Urinary bladder (tissue), 4 donors: ENCODE results near the gene DCP1B. TPM values are rescaled to one million over a fixed set of nuclear protein-coding genes. Genes with fewer than 3 reads are reported as not detected.
A peak's percentile ranks its signal among the peaks of the same experiment; 100 is the strongest.

Source experiments
- DNase-seq: peaks from one replicate; pipeline ENCODE4 v3.0.0-alpha.2; 2015; ENCODE audit errors: extremely low spot score
- H3K27ac ChIP-seq: one replicate; pipeline ENCODE4 v1.5.1; 2013; ENCODE audit warnings: low read depth, mild to moderate bottlenecking, moderate library complexity
- H3K36me3 ChIP-seq: one replicate; pipeline ENCODE4 v1.6.1; 2013; ENCODE audit warnings: mild to moderate bottlenecking, moderate library complexity; ENCODE audit not compliant: insufficient read depth
- H3K4me1 ChIP-seq: one replicate; pipeline ENCODE4 v1.6.1; 2013; ENCODE audit warnings: mild to moderate bottlenecking, moderate library complexity; ENCODE audit not compliant: insufficient read depth
- H3K4me3 ChIP-seq: one replicate; pipeline ENCODE4 v1.5.1; 2013; ENCODE audit warnings: low read depth, low read length
- WGBS: extraction: QIAGEN DNeasy Blood & Tissue Kit; methylation state at CpG from one replicate; pipeline ENCODE4 v1.1.7; 2013; 5-methylcytosine and 5-hydroxymethylcytosine counted together
- polyA plus RNA-seq: library from polyadenylated mRNA; stranded (reverse); fragments of 200-250 nt; gene quantifications from one replicate; pipeline ENCODE4 v1.2.3, GENCODE V29; 2013
- total RNA-seq: library from RNA; depleted of rRNA; stranded (reverse); fragments of >200 nt; gene quantifications from one replicate; pipeline ENCODE4 v1.2.3, GENCODE V29; 2014
- donor health status: healthy with polysubstance abuse.
- donor health status: healthy.

The DCP1B gene
- 16.7 TPM for total RNA-seq
- polyA plus RNA-seq: 24.4 TPM

DNA sequence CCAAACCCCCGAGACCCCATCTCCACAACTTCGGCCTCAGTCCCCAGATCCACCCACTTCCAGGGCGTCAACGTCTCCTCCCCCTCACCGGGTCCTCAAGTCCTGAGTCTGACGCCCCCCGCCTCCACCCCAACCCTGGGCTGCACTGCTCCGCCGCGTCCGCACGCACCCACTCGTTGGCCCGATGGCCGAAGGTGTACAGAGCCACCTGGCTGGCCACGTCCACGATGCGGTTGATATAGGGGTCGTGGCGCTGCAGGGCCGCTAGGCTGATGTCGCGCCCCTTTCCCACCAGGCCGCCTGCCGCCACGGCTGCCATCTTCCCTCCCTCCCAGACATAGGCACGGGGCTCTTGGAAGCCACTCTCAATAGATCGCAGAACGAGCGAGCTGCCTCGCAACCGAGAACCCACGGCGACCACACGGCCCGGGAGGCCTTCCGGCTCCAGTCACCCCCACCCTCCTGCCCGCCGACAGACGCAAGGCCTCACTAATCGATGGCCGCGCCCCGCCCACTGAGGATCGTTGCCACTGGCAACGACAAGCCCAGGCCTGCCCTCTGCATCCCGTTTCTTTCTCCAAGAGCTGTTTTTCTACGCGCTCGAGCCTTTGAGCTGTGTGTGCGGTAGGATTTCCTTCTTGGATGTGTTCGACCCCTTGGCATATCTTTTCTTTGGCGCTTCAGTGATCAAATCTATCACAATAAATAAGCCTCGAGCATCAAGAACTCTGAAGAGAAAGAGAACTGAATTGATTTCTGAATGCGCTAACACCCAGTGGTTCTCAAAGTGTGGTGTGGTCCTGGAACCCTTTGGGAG is at the start of gene DCP1B:
Gene DCP1B (minus strand): TSS at position 345 of the 817 bp plus-strand sequence. CDS start 26 bp downstream, at position 319.
- Histone ChIP-seq H3K4me3 (peak within 1 kb of the TSS; percentile 80), H3K27ac (peak within 1 kb of the TSS; percentile 91), H3K4me1 (peaks cover 4% of the 10 kb centered on the region), H3K36me3 (no peaks in the 10 kb centered on the region)
- peak; percentile 85 for DNase-seq
- WGBS: 3% methylated on average over 55 of the region's 55 CpGs

DNA sequence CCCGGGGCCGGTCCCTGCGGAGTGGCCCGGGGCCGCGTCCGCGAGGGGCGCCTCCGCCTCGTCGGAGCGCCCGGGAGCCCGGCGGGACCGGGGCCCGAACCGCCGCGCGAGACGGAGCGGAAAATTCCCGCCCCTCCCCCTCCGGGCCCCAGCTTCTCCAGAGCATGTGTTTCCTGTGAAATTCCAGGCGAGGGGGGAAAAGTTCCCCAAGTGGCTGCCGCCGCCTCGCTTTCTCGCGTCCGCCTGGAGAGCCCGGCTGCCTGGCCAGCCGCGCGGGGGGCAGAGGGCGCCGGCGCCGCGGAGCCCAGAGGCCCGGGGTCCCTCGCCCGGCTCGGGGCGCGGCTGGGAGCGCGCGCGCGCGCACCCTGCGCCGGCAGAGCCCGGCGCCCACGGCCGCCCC is 49.4 kb upstream of the DCP1B start:
- no peaks in the 10 kb centered on the region for H3K4me1 ChIP-seq
- DNase-seq: no peak
- H3K27ac ChIP-seq: no peak overlapping the region
- H3K36me3 ChIP-seq: no peaks in the 10 kb centered on the region
- H3K4me3 ChIP-seq: peak overlapping the region; percentile 63
- under 1% methylated on average over 60 of the region's 60 CpGs for WGBS

DNA sequence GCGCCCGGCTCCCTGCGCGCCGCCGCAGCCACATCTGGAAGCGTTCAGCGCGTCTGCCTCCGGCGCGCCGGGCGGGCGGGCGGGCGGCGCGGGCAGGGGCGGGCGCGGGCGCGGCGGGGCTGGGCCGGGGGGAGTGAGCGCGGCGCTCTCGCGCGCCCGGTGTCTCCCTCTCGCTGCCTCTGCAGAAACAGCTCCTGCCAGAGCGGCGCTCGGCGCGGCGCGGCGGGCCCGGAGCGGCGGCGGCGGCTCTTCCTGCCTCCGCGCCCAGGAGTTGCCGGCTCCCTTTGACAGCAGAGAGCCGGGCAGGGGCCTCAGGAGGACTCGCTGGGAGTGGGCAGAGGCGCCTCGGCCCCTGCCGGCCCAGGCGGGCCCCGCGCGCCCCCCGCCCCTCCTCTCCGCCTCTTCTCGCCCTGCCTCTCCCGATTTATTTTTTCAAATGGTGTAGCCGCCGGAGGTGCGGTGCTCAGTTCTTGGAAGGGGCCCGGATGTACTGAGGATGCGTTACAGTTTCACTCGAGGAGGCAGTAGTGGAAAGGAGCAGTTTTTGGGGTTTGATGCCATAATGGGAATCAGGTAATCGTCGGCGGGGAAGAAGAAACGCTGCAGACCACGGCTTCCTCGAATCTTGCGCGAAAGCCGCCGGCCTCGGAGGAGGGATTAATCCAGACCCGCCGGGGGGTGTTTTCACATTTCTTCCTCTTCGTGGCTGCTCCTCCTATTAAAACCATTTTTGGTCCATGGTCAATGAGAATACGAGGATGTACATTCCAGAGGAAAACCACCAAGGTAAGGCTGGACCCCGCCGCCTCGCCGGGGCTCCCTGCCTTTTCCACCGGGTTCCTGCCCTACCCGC is 48.8 kb upstream of the DCP1B start, which contains the start of gene CACNA1C:
Gene CACNA1C (plus strand): TSS at position 162 of the 853 bp plus-strand sequence. CDS start 576 bp downstream, at position 738.
- Histone ChIP-seq H3K4me3 (peak within 1 kb of the TSS; percentile 63), H3K4me1 (no peaks in the 10 kb centered on the region), H3K27ac (no peak within 1 kb of the TSS), H3K36me3 (no peaks in the 10 kb centered on the region)
- under 1% methylated on average over 89 of the region's 90 CpGs for WGBS
- no peak for DNase-seq

DNA sequence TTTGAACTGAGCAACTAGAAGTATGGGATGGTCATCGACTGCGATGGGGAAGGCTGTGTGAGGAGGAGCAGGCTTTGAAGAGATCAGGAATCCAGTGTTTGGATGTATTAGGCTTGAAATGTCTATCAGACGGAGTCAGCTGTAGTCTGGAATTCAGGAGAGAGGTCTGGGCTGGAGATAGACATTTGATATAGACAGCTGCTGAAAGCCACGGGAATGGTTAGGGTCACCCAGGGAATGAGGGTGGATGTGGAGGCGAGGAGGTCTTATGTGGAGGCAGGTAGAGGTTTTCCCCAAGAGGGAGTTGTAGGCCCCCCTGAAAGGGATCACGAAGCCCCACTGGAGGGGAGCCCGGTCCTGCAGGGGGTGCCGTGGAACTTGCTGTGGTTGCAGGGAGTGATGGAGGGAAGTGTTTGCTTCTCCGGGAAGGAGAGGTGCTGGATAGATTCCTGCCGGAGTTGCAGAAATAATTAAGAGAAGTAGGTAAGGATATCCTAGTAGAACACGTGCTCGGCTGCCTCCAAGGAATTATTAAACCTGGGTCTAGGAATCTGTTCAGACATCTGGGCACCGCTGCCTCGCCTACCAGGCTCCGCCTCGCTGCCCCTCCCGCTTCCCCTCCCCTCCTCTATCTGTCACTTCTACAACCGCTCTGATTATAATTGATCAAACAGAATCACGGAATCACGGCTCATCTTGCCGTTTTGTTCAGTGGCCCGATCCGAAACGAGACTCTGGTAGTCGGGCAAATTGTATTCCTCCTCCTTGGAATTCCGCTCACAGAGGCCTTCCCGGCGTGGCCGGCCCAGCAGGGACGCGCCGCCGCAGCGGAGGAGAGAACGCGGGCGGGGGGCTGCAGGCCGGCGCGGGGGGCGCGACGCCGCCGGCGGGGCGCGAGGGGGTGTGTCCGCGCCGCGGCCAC is 47.7 kb upstream of the DCP1B start:
- DNase-seq: no peak
- WGBS: 7% methylated on average over 51 of the region's 52 CpGs
- Histone ChIP-seq H3K27ac (no peak overlapping the region), H3K4me1 (no peaks in the 10 kb centered on the region), H3K36me3 (no peaks in the 10 kb centered on the region), H3K4me3 (peak overlapping the region; percentile 63)

- H3K4me3 ChIP-seq: no peak overlapping the region
- no peak for DNase-seq
- H3K4me1 ChIP-seq: no peaks in the 10 kb centered on the region
- no peaks in the 10 kb centered on the region for H3K36me3 ChIP-seq
- 68% methylated on average over 8 of the region's 8 CpGs for WGBS
- no peak overlapping the region for H3K27ac ChIP-seq
Observed at GRCh38 chr12:2049604-2050540, 45.6 kb upstream of the DCP1B start.

DNA sequence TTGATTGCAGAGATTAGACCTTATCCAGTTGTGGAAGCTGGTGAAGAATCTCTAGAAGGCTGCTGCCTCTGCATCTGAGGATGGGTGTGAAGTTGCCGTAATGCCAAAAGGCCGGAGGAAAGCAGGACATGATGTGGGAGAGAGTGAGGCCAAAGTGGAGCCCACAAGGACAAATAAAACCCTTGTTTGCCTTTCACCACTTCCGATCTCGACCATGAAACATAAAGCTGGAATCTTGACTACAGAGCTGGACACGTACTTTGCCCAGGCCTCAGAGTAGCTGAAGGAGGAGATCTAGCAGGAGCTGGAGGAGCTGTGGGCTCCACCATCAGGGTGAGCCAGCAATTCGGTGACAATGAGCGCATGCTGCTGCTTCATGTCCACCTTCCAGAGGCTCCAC is 43.5 kb upstream of the DCP1B start:
- DNase-seq: no peak
- Histone ChIP-seq H3K27ac (no peak overlapping the region), H3K4me1 (no peaks in the 10 kb centered on the region), H3K4me3 (no peak overlapping the region), H3K36me3 (no peaks in the 10 kb centered on the region)
- 93% methylated on average over 7 of the region's 7 CpGs for WGBS

DNA sequence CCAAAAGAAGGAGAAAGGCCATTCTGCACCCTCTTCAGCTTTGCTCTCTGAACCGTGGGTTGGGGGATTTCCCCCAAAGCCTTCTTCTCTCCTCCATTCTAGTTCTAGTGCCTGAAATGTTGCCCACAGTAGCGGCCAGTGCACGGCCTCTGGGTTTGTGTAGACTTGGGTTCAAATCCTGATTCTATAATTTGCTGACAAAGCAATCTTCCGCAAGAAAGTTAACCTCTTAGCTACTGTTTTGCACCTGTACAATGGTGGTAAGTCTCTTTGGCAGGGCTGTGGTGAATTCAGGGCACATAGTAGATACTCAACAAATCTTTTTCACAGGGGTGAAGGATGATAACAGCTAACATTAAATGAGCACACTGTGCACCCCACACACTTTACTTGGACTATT is 42.7 kb upstream of the DCP1B start:
- WGBS: 88% methylated on average over 4 of the region's 4 CpGs
- no peaks in the 10 kb centered on the region for H3K4me1 ChIP-seq

DNA sequence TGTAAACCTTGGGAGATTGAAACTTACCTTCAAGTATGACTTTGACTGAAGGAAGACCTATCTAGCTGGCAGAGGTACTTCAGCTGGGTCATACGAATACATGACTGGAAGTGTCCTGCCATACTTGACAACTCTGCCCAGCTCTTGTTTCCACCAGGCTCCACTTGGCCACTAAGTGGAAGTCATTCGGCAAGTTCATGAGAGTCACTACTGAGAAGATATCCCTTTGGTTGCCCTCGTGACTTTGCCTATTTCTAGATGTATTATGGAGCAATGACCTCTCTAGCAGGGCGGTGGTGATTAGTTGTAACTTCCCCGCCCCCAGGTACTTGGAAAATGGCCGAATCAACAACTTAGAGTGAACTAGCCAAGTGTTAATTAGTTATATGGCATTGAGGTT is 39.9 kb upstream of the DCP1B start:
- Histone ChIP-seq H3K36me3 (no peaks in the 10 kb centered on the region), H3K4me3 (no peak overlapping the region), H3K27ac (no peak overlapping the region), H3K4me1 (no peaks in the 10 kb centered on the region)
- no peak for DNase-seq
- 90% methylated on average over 6 of the region's 6 CpGs for WGBS

More for the DNA sequence above, 42.7 kb upstream of the DCP1B start:
- Histone ChIP-seq H3K4me3 (no peak overlapping the region), H3K27ac (no peak overlapping the region), H3K36me3 (no peaks in the 10 kb centered on the region)
- DNase-seq: no peak

DNA sequence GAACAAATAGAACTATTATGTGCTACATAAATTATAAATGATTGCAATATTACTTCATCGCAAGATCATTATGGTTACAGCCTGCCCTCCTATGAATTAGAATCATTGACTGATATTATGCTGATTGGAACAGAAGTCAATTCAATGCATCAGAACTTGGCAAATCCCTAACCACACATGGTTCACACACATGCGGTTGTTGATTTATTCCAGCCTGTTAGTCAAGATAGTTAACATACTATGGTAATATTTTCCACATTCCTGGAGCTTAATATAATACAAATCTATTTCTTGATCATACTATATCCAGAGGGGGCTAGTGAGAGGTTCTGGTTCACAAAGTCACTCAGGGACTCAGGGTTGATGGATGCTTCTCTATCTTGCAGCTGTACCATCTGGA is 38.8 kb upstream of the DCP1B start:
- 90% methylated on average over 2 of the region's 2 CpGs for WGBS
- H3K4me3 ChIP-seq: no peak overlapping the region
- H3K36me3 ChIP-seq: no peaks in the 10 kb centered on the region
- DNase-seq: no peak
- H3K27ac ChIP-seq: no peak overlapping the region
- no peaks in the 10 kb centered on the region for H3K4me1 ChIP-seq

DNA sequence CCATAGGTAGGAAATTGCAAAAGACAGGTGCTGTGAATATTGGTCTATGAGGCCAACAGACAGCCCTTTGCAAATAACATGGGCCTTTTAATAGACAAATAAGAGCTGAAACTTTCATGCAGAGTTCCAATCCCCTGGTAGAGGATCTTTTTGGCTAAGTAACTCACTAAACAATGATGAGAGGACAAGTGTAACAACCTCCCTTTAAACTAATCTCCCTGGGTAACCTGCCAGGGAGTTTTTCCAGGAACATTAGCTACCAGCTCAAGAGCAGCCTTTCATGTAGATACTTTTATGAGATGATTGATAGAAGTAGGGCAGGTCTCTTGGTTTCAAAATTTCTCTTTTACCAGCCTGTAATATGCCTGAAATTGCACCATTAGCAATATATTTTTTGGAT is 34.8 kb upstream of the DCP1B start:
- H3K4me1 ChIP-seq: no peaks in the 10 kb centered on the region

DNA sequence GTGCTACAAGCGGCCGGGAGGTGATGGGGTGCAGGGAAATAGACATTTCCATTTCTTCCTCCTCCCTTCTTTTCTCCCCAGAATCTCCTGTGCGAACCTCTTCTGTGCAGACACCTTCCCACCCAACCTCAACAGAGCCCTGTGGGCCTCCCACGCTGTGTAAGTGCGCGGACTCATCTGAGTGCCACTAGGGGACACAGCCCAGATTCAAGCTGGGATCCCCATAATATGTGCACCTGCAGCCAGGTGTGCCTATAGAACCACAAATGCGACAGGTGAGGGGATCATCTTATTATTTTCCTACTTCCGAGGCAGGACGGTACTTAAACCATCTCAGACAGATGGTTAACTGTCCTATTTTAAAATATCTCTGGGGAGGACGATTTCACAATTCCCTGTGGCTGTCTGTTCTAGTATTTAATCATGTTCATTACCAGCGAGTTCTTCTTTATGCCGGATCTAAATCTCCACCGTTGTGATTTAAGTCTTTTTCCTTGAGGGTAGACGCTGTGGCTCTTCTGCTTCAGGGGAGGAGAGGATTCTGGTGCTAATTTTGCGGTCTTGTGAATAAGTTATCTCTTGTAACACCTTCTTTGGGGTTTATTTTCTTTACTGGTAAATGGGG is 31.3 kb upstream of the DCP1B start:
- no peak overlapping the region for H3K4me3 ChIP-seq
- 67% methylated on average over 15 of the region's 15 CpGs for WGBS
- DNase-seq: no peak
- no peaks in the 10 kb centered on the region for H3K36me3 ChIP-seq
- no peak overlapping the region for H3K27ac ChIP-seq
- H3K4me1 ChIP-seq: no peaks in the 10 kb centered on the region

More for the DNA sequence above, 34.8 kb upstream of the DCP1B start:
- Histone ChIP-seq H3K4me3 (no peak overlapping the region), H3K36me3 (no peaks in the 10 kb centered on the region), H3K27ac (no peak overlapping the region)
- DNase-seq: no peak
